K562 (cell line): Measurements from ENCODE around the gene POLRMT.

Experiments
- CBX1 ChIP-seq: sonication (generic); IDR thresholded peaks from 2 replicates; pipeline ENCODE4 v1.6.1; 2016; ENCODE audit warnings: antibody characterized with exemption, low read depth, mild to moderate bottlenecking
- CTCF ChIP-seq, 3 experiments: IDR thresholded peaks in 2 of 3; conservative IDR thresholded peaks in 1 of 3; 2 replicates each; pipeline ENCODE4 v1.5.1; 2011 to 2012; ENCODE audit warnings: low read length in 3 of 3, mild to moderate bottlenecking in 3 of 3, control low read depth in 2 of 3, improper control_type of control experiment in 1 of 3, inconsistent platforms in 1 of 3, low read depth in 1 of 3, mixed read lengths in 1 of 3, moderate library complexity in 1 of 3; ENCODE audit not compliant: insufficient read depth in 2 of 3
- GATA2 ChIP-seq: sonication (generic); formaldehyde crosslinking; IDR thresholded peaks from 2 replicates; pipeline ENCODE4 v1.4.0; 2020; ENCODE audit warnings: mild to moderate bottlenecking, missing genetic modification reagents
- KAT2B ChIP-seq: IDR thresholded peaks from one replicate; pipeline ENCODE4 v1.6.1; 2012; ENCODE audit warnings: low read depth, mild to moderate bottlenecking, control low read depth, inconsistent platforms, low read length, moderate library complexity
- POLR2AphosphoS5 ChIP-seq: IDR thresholded peaks from 2 replicates; pipeline ENCODE4 v1.6.1; 2011; ENCODE audit warnings: mild to moderate bottlenecking, low read depth, low read length, moderate library complexity; ENCODE audit not compliant: control insufficient read depth, insufficient read depth
- SAP30 ChIP-seq: fragments of 200-600 bp; sonication (generic); IDR thresholded peaks from 2 replicates; pipeline ENCODE4 v1.6.1; 2012; ENCODE audit warnings: borderline replicate concordance, low read depth, mild to moderate bottlenecking, moderate library complexity, low read length, control low read depth, inconsistent platforms; ENCODE audit not compliant: insufficient read depth, poor library complexity, severe bottlenecking
- ZNF639 ChIP-seq, 2 experiments: fragments of 200-800 bp in 1 of 2; sonication (Bioruptor generic) in 1 of 2; sonication (generic) in 1 of 2; formaldehyde crosslinking in 1 of 2; IDR thresholded peaks in 1 of 2; conservative IDR thresholded peaks in 1 of 2; 2 replicates each; pipeline versions ENCODE4 v1.5.0 to v1.6.1; 2016 to 2020; ENCODE audit warnings: missing compliant biosample characterization in 1 of 2, missing genetic modification characterization in 1 of 2, missing genetic modification reagents in 1 of 2
- TF ChIP-seq, protein P1 (sequence below), 2 experiments: fragments of 450-650 bp in 1 of 2; IDR thresholded peaks; 2 replicates each; pipeline ENCODE4 v1.6.1; 2011 to 2017; ENCODE audit warnings: low read depth in 2 of 2, antibody characterized with exemption in 1 of 2, borderline replicate concordance in 1 of 2, low read length in 1 of 2, mild to moderate bottlenecking in 1 of 2, mixed read lengths in 1 of 2; ENCODE audit not compliant: control insufficient read depth in 1 of 2

DNA sequence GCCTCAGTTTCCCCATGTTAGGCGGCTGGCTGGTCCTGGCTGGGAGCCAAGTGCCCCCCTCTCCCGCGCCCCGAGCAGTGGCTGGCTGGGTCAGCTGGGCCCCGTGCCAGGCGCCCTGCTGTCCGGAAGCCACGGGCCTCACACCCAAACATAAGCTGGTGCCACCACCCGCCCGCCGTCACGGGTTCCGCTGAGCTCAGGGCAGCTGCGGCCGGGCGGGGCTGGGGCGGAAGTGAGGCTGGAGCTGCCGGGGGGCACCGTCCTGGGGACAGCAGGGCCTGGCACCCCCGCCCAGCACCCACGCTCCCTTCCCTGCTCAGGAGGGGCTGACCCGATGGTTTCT is 24.4 kb downstream of the POLRMT start:
- TF ChIP-seq, protein P1, sequence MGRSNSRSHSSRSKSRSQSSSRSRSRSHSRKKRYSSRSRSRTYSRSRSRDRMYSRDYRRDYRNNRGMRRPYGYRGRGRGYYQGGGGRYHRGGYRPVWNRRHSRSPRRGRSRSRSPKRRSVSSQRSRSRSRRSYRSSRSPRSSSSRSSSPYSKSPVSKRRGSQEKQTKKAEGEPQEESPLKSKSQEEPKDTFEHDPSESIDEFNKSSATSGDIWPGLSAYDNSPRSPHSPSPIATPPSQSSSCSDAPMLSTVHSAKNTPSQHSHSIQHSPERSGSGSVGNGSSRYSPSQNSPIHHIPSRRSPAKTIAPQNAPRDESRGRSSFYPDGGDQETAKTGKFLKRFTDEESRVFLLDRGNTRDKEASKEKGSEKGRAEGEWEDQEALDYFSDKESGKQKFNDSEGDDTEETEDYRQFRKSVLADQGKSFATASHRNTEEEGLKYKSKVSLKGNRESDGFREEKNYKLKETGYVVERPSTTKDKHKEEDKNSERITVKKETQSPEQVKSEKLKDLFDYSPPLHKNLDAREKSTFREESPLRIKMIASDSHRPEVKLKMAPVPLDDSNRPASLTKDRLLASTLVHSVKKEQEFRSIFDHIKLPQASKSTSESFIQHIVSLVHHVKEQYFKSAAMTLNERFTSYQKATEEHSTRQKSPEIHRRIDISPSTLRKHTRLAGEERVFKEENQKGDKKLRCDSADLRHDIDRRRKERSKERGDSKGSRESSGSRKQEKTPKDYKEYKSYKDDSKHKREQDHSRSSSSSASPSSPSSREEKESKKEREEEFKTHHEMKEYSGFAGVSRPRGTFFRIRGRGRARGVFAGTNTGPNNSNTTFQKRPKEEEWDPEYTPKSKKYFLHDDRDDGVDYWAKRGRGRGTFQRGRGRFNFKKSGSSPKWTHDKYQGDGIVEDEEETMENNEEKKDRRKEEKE (IDR thresholded peaks at IDR 0.05; ENCODE audit: borderline replicate concordance in 1 of 2, control insufficient read depth in 1 of 2, low read depth in 2 of 2, low read length in 1 of 2), result no peak
- TF ChIP-seq CBX1 (no peak), GATA2 (CRISPR knock-in tag) (no peak), ZNF639 (CRISPR knock-in tag; conservative IDR thresholded peaks at IDR 0.05 in 1 of 2, IDR thresholded peaks at IDR 0.05 in 1 of 2) (no peak), POLR2AphosphoS5 (no peak), KAT2B (no peak), CTCF (IDR thresholded peaks at IDR 0.05 in 2 of 3, conservative IDR thresholded peaks at IDR 0.05 in 1 of 3; ENCODE audit: insufficient read depth in 2 of 3, low read depth in 1 of 3, low read length in 3 of 3) (no peak), SAP30 (no peak)
